GM20431 (cell line): Measurements from ENCODE around the gene ZNF408.

Experiments used
- in situ Hi-C: fragments of 300-500 bp; cut with MseI, MboI; formaldehyde crosslinking; loops from one replicate; pipeline ENCODE4 v1.15.0; 2020; ENCODE audit warnings: low sequenced_read_pairs; ENCODE audit not compliant: unreplicated experiment

ZNF408 gene

GRCh38 chr11:46723359-46723680 lies 22.5 kb downstream of the ZNF408 start:
- in situ Hi-C loops: no loop called here

GRCh38 chr11:46724088-46724487 lies 23.3 kb downstream of the ZNF408 start:
- in situ Hi-C loops: no loop called here

DNA sequence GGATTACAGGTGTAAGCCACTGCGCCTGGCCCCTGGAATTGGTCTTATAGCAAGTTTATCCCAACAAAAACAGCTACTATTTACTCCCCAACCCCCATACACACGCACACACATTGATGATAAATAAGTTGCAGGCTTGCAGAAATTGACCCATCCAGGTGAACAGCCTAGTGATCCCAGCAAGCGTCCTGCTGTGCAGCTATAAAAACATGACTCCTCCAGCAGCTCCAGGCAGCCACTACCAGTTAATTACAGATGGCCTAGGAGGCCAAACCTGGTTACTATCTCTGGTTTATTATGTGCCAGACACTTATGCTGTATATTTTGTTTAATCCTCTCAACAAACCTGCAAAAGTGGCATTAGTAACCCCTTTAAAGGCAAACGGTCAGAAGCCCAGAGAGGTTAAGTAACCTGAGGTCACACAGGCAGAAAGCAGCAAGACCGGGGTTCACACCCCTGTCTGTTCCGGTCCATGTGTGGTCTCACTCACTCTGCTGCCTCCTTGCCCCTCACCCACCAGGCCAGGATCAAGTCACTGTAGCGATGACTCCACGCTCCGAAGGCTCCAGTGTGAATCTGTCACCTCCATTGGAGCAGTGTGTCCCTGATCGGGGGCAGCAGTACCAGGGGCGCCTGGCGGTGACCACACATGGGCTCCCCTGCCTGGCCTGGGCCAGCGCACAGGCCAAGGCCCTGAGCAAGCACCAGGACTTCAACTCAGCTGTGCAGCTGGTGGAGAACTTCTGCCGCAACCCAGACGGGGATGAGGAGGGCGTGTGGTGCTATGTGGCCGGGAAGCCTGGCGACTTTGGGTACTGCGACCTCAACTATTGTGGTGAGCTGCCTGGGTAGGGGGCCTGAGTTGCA lies 24.7 kb downstream of the ZNF408 start:
- in situ Hi-C loops: no loop called here

DNA sequence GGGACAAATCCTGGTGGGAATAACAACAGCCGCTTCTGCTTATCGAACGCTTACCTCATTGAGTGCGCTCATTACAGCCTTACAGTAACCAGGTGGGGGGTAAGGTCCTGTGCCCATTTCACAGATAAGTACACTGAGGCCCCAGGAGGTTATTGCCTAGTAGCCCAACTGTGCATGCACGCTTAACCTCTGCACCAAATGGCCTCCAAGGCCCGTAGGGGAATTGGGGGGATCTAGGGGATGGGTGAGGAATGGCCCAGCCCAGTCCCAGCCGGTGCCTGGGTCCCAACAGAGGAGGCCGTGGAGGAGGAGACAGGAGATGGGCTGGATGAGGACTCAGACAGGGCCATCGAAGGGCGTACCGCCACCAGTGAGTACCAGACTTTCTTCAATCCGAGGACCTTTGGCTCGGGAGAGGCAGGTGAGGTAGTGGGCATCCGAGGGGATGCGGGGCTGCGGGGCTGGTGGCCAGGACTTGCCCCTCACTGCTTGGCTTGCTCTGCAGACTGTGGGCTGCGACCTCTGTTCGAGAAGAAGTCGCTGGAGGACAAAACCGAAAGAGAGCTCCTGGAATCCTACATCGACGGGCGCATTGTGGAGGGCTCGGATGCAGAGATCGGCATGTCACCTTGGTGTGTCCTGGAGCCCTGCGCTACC lies 25.5 kb downstream of the ZNF408 start:
- in situ Hi-C loops: no loop called here

GRCh38 chr11:46727952-46728658 lies 27.3 kb downstream of the ZNF408 start:
- in situ Hi-C loops: no loop called here

DNA sequence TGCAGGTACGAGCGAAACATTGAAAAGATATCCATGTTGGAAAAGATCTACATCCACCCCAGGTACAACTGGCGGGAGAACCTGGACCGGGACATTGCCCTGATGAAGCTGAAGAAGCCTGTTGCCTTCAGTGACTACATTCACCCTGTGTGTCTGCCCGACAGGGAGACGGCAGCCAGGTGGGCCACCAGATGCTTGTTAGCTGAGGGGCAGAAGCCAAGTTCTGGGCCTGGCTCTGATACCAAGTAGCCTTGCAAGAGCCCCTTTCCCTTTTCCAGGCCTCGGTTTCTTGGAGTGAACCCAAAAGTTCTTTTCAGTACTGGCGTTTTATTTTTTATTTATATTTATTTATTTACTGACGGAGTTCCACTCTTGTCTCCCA lies 27.8 kb downstream of the ZNF408 start:
- in situ Hi-C loops: no loop called here

GRCh38 chr11:46729110-46730027 lies 28.5 kb downstream of the ZNF408 start:
- in situ Hi-C loops: no loop called here

DNA sequence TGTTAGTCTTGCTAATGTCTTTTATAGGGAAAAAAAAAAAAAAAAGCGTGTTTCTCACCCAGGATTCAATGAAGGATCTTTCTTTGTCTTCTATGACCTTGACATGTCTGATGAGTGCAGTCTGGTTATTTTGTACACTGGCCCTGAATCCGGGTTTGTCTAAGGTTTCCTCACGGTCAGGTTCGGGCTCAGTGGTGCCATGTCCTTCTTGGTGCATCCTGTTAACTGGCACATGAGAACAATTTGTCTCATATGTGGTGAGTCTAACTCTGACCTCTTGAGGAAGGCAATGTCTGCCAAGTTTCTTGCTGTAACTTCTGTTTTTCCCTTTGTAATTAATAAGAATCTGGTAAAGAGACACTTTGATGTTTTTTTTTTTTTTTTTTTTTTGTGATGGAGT lies 30.7 kb downstream of the ZNF408 start:
- in situ Hi-C loops: no loop called here

DNA sequence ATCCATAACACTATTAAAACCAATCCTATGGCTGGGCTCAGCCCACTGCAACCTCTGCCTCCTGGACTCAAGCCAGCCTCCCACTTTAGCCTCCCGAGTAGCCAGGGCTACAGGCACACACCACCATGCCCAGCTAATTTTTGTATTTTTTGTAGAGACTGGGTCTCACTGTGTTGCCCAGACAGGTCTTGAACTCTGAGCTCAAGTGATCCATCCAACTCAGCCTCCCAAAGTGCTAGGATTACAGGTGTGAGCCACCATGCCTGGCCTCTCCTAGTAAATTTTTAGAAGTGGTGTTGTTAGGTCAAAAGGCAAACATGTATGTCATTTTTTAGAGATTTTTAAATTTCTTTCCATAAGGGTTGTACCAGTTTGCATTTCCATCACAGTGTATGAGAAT lies 32.4 kb downstream of the ZNF408 start:
- in situ Hi-C loops: no loop called here

DNA sequence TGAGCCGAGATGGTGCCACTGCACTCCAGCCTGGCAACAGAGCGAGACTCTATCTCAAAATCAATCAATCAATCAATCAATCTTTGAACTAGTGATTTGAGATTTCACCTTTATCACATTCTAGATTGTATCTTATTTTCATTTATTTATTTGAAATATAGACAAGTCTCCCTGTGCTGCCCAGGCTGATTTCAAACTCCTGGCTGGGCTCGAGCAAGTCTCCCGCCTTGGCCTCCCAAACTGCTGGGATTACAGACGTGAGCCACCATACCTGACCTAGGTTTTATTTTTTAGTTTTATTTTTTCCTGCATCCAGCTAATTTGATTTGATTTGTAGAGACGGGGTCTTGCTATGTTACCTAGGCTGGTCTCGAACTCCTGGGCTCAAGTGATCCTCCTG lies 35.3 kb downstream of the ZNF408 start:
- in situ Hi-C loops: no loop called here

- in situ Hi-C loops: no loop called here
These were observed 35.8 kb downstream of the ZNF408 start for GRCh38 chr11:46736615-46737014.

- in situ Hi-C loops: no loop called here
These were observed 36.9 kb downstream of the ZNF408 start for GRCh38 chr11:46737699-46738098.

GRCh38 chr11:46738887-46739286 lies 38.1 kb downstream of the ZNF408 start:
- in situ Hi-C loops: no loop called here

DNA sequence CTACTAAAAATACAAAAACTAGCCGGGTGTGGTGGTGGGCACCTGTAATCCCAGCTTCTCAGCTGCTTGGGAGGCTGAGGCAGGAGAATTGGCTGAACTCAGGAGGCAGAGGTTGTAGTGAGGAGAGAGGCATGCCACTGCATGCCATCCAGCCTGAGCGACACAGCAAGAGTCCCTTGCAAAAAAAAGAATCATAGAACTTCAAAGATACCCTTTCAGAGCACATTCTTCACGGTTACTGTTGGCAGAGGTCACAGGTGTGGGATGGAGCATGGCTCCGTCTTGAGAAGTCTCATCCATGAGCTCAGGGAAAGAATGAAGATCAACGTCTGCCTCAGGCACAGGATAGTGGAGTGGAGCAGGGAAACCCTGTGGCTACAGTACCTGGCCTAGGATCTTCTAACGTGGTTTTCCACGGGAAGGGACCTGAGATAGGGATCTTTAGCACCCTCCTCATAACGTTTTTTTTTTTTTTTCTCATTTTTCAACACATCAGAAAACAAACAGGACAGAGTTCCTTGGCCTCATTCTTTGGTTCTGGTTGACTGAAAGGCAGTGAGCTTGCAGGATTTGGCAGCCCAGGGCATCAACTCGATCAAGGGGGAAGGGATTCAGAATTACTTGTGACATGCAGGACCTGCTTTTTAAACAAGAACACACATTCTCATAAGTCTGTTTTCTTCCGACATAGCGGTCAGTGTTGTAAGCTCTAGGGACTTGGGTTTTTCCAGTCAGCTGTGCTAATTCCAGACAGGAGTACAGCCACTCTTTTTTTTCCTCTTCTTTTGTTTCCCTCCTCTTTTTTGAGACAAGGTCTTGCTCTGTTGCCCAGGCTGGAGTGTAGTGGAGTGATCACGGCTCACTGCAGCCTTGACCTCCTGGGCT lies 41.0 kb downstream of the ZNF408 start:
- in situ Hi-C loops: no loop called here

DNA sequence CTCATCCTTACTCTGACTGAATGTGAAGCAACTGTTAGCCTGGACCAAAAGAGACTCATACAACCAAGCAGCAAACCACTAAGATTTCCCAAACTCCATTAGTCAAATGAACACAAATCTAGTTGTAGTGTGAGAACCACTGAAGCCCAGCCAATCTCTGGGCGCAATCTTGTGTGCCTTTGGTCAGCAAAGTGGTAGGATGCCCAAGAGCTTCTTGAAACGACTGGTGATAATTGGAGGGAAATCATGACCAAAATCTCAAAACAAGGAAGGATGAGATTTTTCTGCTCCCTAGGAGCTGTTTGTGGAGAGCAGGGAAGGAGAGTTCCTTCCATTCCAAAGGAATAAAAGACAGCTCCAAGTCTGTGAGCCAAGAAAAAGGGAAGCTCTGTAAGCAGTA lies 42.2 kb downstream of the ZNF408 start:
- in situ Hi-C loops: no loop called here

GRCh38 chr11:46743693-46744339 lies 43.0 kb downstream of the ZNF408 start:
- in situ Hi-C loops: no loop called here

GRCh38 chr11:46745328-46745727 lies 44.5 kb downstream of the ZNF408 start:
- in situ Hi-C loops: no loop called here

- in situ Hi-C loops: no loop called here
These were observed 45.2 kb downstream of the ZNF408 start for GRCh38 chr11:46745995-46746394.

DNA sequence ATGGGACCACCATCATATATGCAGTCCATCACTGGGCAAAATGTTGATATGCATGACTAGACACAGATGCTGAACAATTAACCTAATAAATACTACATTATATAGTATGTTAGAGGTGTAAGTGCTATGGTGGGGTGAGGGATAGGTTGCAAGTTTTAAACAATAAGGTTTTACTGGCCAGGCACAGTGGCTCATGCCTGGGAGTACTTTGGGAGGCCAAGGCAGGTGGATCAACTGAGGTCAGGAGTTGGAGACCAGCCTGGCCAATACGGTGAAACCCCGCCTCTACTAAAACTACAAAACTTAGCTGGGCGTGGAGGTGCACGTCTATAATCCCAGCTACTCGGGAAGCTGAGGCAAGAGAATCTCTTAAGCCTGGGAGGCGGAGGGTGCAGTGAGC lies 46.3 kb downstream of the ZNF408 start:
- in situ Hi-C loops: no loop called here
